GM18505 (cell line): ENCODE results near the gene SLC38A3.

ENCODE experiments used
- ATAC-seq: cut with Tn5 transposase; IDR thresholded peaks from one replicate; pipeline ENCODE4 v1.9.1; 2021; ENCODE audit not compliant: unreplicated experiment
- POLR2A ChIP-seq: IDR thresholded peaks from 4 replicates; pipeline ENCODE4 v1.6.1; 2011; ENCODE audit warnings: borderline replicate concordance; ENCODE audit not compliant: insufficient read depth, insufficient read length; ENCODE audit errors: extremely low read depth

SLC38A3 gene

GRCh38 chr3:50266017-50266416 lies 60.9 kb downstream of the SLC38A3 start:
- ATAC-seq = no peak
- TF ChIP-seq POLR2A = no peak

DNA sequence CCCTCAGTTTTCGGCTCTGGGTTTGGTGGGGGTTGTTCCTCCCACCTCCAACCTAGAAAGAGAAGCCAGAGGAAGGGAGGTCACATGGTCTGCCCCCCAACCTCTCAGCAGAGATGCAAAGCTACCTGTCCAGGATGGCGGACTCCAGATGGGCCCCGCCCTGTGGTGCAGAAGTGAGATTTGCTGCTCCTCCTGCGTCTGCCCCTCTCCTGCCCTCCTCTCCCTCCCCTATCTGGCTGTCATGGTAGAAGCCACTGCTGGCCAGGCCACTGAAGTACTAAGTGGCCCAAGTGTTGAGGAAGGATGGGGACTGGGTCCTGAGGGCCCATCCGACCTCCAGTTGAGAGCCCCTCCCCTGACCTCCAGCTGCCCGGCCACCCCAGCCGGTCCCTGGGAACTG lies 61.8 kb downstream of the SLC38A3 start:
- no peak for ATAC-seq
- no peak for TF ChIP-seq POLR2A

- no peak for TF ChIP-seq POLR2A
- no peak for ATAC-seq
Observed at GRCh38 chr3:50267280-50267913, 62.3 kb downstream of the SLC38A3 start.

DNA sequence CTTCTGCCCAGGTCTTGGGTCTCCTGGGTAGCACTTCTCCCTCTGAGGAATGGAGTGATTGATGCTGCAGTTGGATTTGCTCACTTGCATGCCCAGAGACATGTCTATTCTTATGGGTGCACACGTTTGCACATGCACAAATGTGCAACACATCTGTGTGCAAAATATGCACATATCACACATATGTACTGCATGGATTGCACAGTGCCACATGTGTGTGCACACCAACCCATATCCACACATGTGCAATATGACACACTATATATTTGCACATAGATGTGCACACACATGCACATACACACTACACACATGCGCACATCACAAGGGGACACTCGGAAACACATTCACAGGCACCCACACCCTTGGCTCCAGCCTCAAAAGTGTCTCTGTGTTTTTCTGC lies 63.2 kb downstream of the SLC38A3 start:
- no peak for ATAC-seq
- TF ChIP-seq POLR2A = no peak

DNA sequence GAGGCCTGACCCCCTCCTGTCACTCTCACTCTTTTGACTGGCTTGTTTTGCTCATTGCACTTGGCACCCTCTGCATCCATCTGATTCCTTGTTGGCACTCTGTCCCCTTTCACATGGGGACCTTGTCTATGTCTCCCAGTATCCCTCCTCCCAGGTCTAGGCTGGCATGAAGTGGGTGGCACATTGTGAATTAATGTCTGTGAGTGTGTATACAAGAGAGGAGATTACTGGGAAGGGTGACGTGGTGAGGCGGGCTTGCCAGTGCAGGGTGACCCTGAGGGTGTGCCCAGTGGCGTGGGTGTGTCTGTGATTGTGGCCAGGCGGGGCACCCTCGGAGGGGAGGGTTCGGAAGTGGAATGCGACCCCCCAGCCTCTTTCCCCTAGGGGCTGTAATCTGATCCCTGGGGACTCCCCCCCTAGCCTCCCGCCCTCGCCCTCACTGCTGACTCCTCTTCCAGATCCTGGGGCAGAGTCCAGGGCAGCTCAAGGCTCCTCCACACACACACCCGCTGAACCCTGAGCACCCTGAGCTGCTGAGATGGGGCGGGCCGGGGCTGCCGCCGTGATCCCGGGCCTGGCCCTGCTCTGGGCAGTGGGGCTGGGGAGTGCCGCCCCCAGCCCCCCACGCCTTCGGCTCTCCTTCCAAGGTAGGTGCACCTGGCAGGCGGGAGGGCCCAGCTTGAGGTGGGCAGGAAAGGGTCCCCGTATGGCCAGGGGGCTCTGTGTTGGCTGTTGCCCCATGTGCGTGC lies 63.8 kb downstream of the SLC38A3 start, which contains the start of gene SEMA3B:
Gene SEMA3B, plus strand, starts transcription at position 445 of the 749 bp plus-strand sequence. Its CDS starts 94 bp downstream, at position 539.
- no peak for TF ChIP-seq POLR2A
- ATAC-seq = no peak

- TF ChIP-seq POLR2A = no peak
- no peak for ATAC-seq
Observed at GRCh38 chr3:50269460-50269859, 64.4 kb downstream of the SLC38A3 start.

GRCh38 chr3:50269977-50270413 lies 64.9 kb downstream of the SLC38A3 start:
- ATAC-seq = no peak
- TF ChIP-seq POLR2A = no peak

- TF ChIP-seq POLR2A = no peak
- ATAC-seq = no peak
Observed at GRCh38 chr3:50270422-50271224, 65.6 kb downstream of the SLC38A3 start.
